GM18517 (cell line): ENCODE results near the gene SASH1.

Experiments
- ATAC-seq: cut with Tn5 transposase; IDR thresholded peaks from one replicate; pipeline ENCODE4 v1.9.1; 2021; ENCODE audit warnings: mild to moderate bottlenecking, moderate library complexity; ENCODE audit not compliant: unreplicated experiment

Gene SASH1

GRCh38 chr6:148398678-148399077 lies 56.0 kb downstream of the SASH1 start:
- no peak for ATAC-seq

GRCh38 chr6:148401571-148401970 lies 58.9 kb downstream of the SASH1 start:
- no peak for ATAC-seq

- no peak for ATAC-seq
Measured at GRCh38 chr6:148404456-148405054, 61.9 kb downstream of the SASH1 start.

- ATAC-seq = no peak
Measured at GRCh38 chr6:148405894-148406293, 63.3 kb downstream of the SASH1 start.

GRCh38 chr6:148406579-148407371 lies 64.1 kb downstream of the SASH1 start:
- ATAC-seq = no peak

GRCh38 chr6:148407372-148407771 lies 64.7 kb downstream of the SASH1 start:
- ATAC-seq = no peak

GRCh38 chr6:148413321-148414091 lies 70.9 kb downstream of the SASH1 start:
- no peak for ATAC-seq

- ATAC-seq = no peak
Measured at GRCh38 chr6:148414092-148414489, 71.5 kb downstream of the SASH1 start.

GRCh38 chr6:148414836-148415235 lies 72.2 kb downstream of the SASH1 start:
- ATAC-seq = no peak

- ATAC-seq = no peak
Measured at GRCh38 chr6:148415511-148416260, 73.0 kb downstream of the SASH1 start.

GRCh38 chr6:148416330-148416965 lies 73.8 kb downstream of the SASH1 start:
- ATAC-seq = no peak

- no peak for ATAC-seq
Measured at GRCh38 chr6:148417045-148417444, 74.4 kb downstream of the SASH1 start.

- ATAC-seq = no peak
Measured at GRCh38 chr6:148419430-148419829, 76.8 kb downstream of the SASH1 start.

GRCh38 chr6:148422085-148422484 lies 79.4 kb downstream of the SASH1 start:
- ATAC-seq = no peak

GRCh38 chr6:148423133-148423532 lies 80.5 kb downstream of the SASH1 start:
- ATAC-seq = no peak

GRCh38 chr6:148423601-148424270 lies 81.1 kb downstream of the SASH1 start:
- no peak for ATAC-seq

GRCh38 chr6:148425443-148425842 lies 82.8 kb downstream of the SASH1 start:
- ATAC-seq = no peak

- ATAC-seq = no peak
Measured at GRCh38 chr6:148426317-148426977, 83.8 kb downstream of the SASH1 start.

GRCh38 chr6:148427333-148427732 lies 84.7 kb downstream of the SASH1 start:
- ATAC-seq = no peak

- no peak for ATAC-seq
Measured at GRCh38 chr6:148429423-148429822, 86.8 kb downstream of the SASH1 start.
